Panc1 (cell line): ENCODE results near the gene CCR5AS.
"Not testable (repeated sequence)": the region's sequence is repeated elsewhere in the genome, so short reads cannot be mapped to it uniquely, and the experiment has no call there.

Experiments
- POLR2AphosphoS5 ChIP-seq: IDR thresholded peaks from 2 replicates; pipeline ENCODE4 v1.6.1; 2012; ENCODE audit warnings: mild to moderate bottlenecking, low read depth, low read length, moderate library complexity
- TF ChIP-seq, protein P1 (sequence below), 2 experiments: IDR thresholded peaks; 2 replicates each; pipeline ENCODE4 v1.6.1; 2011 to 2012; ENCODE audit warnings: low read depth in 2 of 2, control low read depth in 1 of 2, low read length in 1 of 2, mild to moderate bottlenecking in 1 of 2, moderate library complexity in 1 of 2; ENCODE audit not compliant: insufficient read depth in 1 of 2
- TF ChIP-seq, protein P2 (sequence below): fragments of 450-650 bp; IDR thresholded peaks from 2 replicates; pipeline ENCODE4 v1.5.1; 2017; ENCODE audit warnings: mild to moderate bottlenecking

DNA sequence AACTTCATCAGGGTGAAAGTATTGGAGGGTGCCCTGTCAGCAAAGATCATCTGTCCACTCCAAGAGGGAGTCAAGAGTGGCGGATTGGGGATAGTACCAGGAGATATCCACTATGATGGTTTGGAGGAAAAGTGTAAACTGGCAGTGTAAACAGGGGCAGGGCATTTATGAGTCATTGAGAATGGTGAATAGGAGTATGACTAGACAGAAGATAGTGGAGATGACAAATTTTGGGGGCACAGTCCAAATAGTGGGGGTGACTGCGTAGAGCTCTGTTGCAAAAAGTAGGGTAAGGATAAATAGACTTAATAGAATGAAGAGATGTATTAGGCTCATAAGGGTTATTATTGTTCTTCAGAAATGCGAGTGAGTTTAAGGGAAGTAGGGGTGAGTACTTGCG, 18.0 kb downstream of the CCR5AS start:
- TF ChIP-seq POLR2AphosphoS5 = not testable (repeated sequence)
- TF ChIP-seq, protein P1, sequence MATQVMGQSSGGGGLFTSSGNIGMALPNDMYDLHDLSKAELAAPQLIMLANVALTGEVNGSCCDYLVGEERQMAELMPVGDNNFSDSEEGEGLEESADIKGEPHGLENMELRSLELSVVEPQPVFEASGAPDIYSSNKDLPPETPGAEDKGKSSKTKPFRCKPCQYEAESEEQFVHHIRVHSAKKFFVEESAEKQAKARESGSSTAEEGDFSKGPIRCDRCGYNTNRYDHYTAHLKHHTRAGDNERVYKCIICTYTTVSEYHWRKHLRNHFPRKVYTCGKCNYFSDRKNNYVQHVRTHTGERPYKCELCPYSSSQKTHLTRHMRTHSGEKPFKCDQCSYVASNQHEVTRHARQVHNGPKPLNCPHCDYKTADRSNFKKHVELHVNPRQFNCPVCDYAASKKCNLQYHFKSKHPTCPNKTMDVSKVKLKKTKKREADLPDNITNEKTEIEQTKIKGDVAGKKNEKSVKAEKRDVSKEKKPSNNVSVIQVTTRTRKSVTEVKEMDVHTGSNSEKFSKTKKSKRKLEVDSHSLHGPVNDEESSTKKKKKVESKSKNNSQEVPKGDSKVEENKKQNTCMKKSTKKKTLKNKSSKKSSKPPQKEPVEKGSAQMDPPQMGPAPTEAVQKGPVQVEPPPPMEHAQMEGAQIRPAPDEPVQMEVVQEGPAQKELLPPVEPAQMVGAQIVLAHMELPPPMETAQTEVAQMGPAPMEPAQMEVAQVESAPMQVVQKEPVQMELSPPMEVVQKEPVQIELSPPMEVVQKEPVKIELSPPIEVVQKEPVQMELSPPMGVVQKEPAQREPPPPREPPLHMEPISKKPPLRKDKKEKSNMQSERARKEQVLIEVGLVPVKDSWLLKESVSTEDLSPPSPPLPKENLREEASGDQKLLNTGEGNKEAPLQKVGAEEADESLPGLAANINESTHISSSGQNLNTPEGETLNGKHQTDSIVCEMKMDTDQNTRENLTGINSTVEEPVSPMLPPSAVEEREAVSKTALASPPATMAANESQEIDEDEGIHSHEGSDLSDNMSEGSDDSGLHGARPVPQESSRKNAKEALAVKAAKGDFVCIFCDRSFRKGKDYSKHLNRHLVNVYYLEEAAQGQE (IDR thresholded peaks at IDR 0.05; ENCODE audit: insufficient read depth in 1 of 2, low read depth in 2 of 2, low read length in 1 of 2) = not testable (repeated sequence)
- TF ChIP-seq, protein P2, sequence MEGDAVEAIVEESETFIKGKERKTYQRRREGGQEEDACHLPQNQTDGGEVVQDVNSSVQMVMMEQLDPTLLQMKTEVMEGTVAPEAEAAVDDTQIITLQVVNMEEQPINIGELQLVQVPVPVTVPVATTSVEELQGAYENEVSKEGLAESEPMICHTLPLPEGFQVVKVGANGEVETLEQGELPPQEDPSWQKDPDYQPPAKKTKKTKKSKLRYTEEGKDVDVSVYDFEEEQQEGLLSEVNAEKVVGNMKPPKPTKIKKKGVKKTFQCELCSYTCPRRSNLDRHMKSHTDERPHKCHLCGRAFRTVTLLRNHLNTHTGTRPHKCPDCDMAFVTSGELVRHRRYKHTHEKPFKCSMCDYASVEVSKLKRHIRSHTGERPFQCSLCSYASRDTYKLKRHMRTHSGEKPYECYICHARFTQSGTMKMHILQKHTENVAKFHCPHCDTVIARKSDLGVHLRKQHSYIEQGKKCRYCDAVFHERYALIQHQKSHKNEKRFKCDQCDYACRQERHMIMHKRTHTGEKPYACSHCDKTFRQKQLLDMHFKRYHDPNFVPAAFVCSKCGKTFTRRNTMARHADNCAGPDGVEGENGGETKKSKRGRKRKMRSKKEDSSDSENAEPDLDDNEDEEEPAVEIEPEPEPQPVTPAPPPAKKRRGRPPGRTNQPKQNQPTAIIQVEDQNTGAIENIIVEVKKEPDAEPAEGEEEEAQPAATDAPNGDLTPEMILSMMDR = not testable (repeated sequence)
